Endothelial cell of umbilical vein (primary cell): ENCODE data around the gene FUT2. TPM values are rescaled to one million over a fixed set of nuclear protein-coding genes. Genes with fewer than 3 reads are reported as not detected.

ENCODE experiments used
- BruUV-seq: library from RNA; stranded (reverse); fragments of 400-500 nt; replicated peaks from 2 replicates; lab custom pipeline; 2021; lab: Mats Ljungman, UMichigan
- CTCF ChIA-PET: fragments of 300-600, 350-600 bp; sonication (Branson Sonifier 250); formaldehyde crosslinking; loops from one replicate; lab custom pipeline; 2021; ENCODE audit warnings: antibody characterized with exemption, inconsistent platforms; lab: Charles Lee
- POLR2A ChIA-PET: fragments of 300-600, 350-600 bp; sonication (Branson Sonifier 250); formaldehyde crosslinking; loops from one replicate; lab custom pipeline; 2021; ENCODE audit warnings: antibody characterized with exemption, inconsistent platforms; lab: Charles Lee
- DNase-seq: peaks from one replicate; pipeline ENCODE4 v3.0.0-alpha.2; 2011; ENCODE audit warnings: low read depth, low spot score
- FAIRE-seq: peaks from 2 replicates; lab custom pipeline; 2011; peaks lifted over from hg19 to GRCh38; lab: Jason Lieb, UNC
- H2AFZ ChIP-seq: 2 replicates; pipeline ENCODE4 v1.6.0; 2012; ENCODE audit warnings: low read depth, low read length, control low read depth, inconsistent platforms
- H3K27ac ChIP-seq: 2 replicates; pipeline ENCODE4 v1.5.1; 2011; ENCODE audit warnings: low read depth, mild to moderate bottlenecking, control low read depth, low read length, moderate library complexity; ENCODE audit not compliant: insufficient read depth
- H3K27me3 ChIP-seq, 2 experiments: 2 replicates each; pipeline versions ENCODE4 v1.6.0 to v1.6.1; 2011; ENCODE audit warnings: low read length in 2 of 2, mixed read lengths in 1 of 2; ENCODE audit not compliant: control insufficient read depth in 2 of 2, insufficient read depth in 2 of 2
- H3K36me3 ChIP-seq, 2 experiments: 2 replicates in 1 of 2; 3 replicates in 1 of 2; pipeline ENCODE4 v1.5.1; 2011; ENCODE audit warnings: low read length in 2 of 2, mild to moderate bottlenecking in 1 of 2, moderate library complexity in 1 of 2; ENCODE audit not compliant: control insufficient read depth in 2 of 2, insufficient read depth in 2 of 2; ENCODE audit errors: extremely low read depth in 1 of 2
- H3K4me1 ChIP-seq: 3 replicates; pipeline ENCODE4 v1.5.1; 2011; ENCODE audit warnings: mild to moderate bottlenecking, low read length; ENCODE audit not compliant: control insufficient read depth, insufficient read depth; ENCODE audit errors: extremely low read depth
- H3K4me2 ChIP-seq: 2 replicates; pipeline ENCODE4 v1.6.1; 2011; ENCODE audit warnings: low read length, control low read depth, mixed read lengths; ENCODE audit not compliant: insufficient read depth
- H3K4me3 ChIP-seq, 3 experiments: fragments of 200-600 bp in 1 of 3; sonication (generic), shearing (Covaris generic) in 1 of 3; replicated peaks in 1 of 3; 2 replicates each; pipeline ENCODE4 v1.5.1; 2011 to 2016; ENCODE audit warnings: control low read depth in 3 of 3, low read length in 3 of 3, mild to moderate bottlenecking in 2 of 3, inconsistent platforms in 1 of 3, low read depth in 1 of 3, moderate library complexity in 1 of 3; ENCODE audit not compliant: insufficient read depth in 1 of 3
- H3K79me2 ChIP-seq: 2 replicates; pipeline ENCODE4 v1.6.0; 2012; ENCODE audit warnings: low read length, inconsistent platforms; ENCODE audit not compliant: control insufficient read depth, insufficient read depth
- H3K9ac ChIP-seq: replicated peaks from 2 replicates; pipeline ENCODE3; 2011; ENCODE audit warnings: low read length, control low read depth; ENCODE audit not compliant: insufficient read depth; ENCODE audit errors: extremely low read depth
- H3K9me1 ChIP-seq: replicated peaks from 3 replicates; pipeline ENCODE4 v1.6.0; 2011; ENCODE audit warnings: mild to moderate bottlenecking, low read length; ENCODE audit not compliant: control insufficient read depth, insufficient read depth; ENCODE audit errors: extremely low read depth
- H3K9me3 ChIP-seq: replicated peaks from 2 replicates; pipeline ENCODE4 v1.5.1; 2012; ENCODE audit warnings: low read length, inconsistent platforms; ENCODE audit not compliant: control insufficient read depth, insufficient read depth
- H4K20me1 ChIP-seq: replicated peaks from 2 replicates; pipeline ENCODE3; 2011; ENCODE audit warnings: mild to moderate bottlenecking, low read length; ENCODE audit not compliant: control insufficient read depth, insufficient read depth; ENCODE audit errors: extremely low read depth
- CTCF ChIP-seq, 2 donors: IDR thresholded peaks; 1 replicate in 1 of 2; 2 replicates in 1 of 2; pipeline ENCODE4 v1.5.1; 2011; ENCODE audit warnings: low read length in 2 of 2, mild to moderate bottlenecking in 2 of 2, moderate library complexity in 2 of 2, control low read depth in 1 of 2, inconsistent platforms in 1 of 2, low read depth in 1 of 2; ENCODE audit not compliant: insufficient read depth in 1 of 2; ENCODE audit errors: extremely low read depth in 1 of 2
- EZH2 ChIP-seq: IDR thresholded peaks from 2 replicates; pipeline ENCODE4 v1.6.1; 2012; ENCODE audit warnings: borderline replicate concordance, low read depth, mild to moderate bottlenecking, moderate library complexity, low read length, inconsistent platforms; ENCODE audit not compliant: severe bottlenecking
- GATA2 ChIP-seq: IDR thresholded peaks from 2 replicates; pipeline ENCODE4 v1.7.0; 2011; ENCODE audit warnings: low read depth, mild to moderate bottlenecking, moderate library complexity, mixed read lengths, low read length; ENCODE audit not compliant: insufficient read length, insufficient read depth
- JUN ChIP-seq: IDR thresholded peaks from 2 replicates; pipeline ENCODE4 v1.6.1; 2011; ENCODE audit warnings: borderline replicate concordance, low read depth; ENCODE audit not compliant: insufficient read length, insufficient read depth
- MAX ChIP-seq: IDR thresholded peaks from 2 replicates; pipeline ENCODE4 v1.6.1; 2011; ENCODE audit not compliant: insufficient read depth, insufficient read length
- POLR2A ChIP-seq: IDR thresholded peaks from 2 replicates; pipeline ENCODE4 v1.6.1; 2012; ENCODE audit warnings: low read depth, mild to moderate bottlenecking, control low read depth, low read length
- POLR2AphosphoS5 ChIP-seq: IDR thresholded peaks from 2 replicates; pipeline ENCODE4 v1.6.1; 2012; ENCODE audit warnings: low read depth, mild to moderate bottlenecking, control low read depth, low read length, moderate library complexity; ENCODE audit not compliant: insufficient read depth
- dilution Hi-C: fragments of 300-500 bp; cut with MboI; formaldehyde crosslinking; loops from one replicate; pipeline ENCODE4 v1.15.0; 2019; ENCODE audit warnings: low sequenced_read_pairs; ENCODE audit not compliant: extremely low pct_ligation_motif_present
- intact Hi-C: fragments of 100-400 bp; cut with micrococcal nuclease; formaldehyde crosslinking; loops from one replicate; pipeline ENCODE4 v1.10.0; 2022
- polyA plus RNA-seq, 4 experiments: library from polyadenylated mRNA; depleted of rRNA in 3 of 4; stranded (reverse) in 3 of 4; unstranded in 1 of 4; fragments of >200 nt; gene quantifications; 2 replicates each; pipeline versions ENCODE4 v1.2.1 to v1.2.3, GENCODE V29; 2011 to 2012; ENCODE audit warnings: missing spikeins in 1 of 4
- total RNA-seq: library from RNA; stranded (reverse); gene quantifications from 2 replicates; pipeline ENCODE4 v1.2.3, GENCODE V29; 2021

FUT2 gene
- total and polyA plus RNA-seq, 2 donors (not counting 3 experiments of a cell fraction or from before 2014, with no cell fraction given): not detected

GRCh38 chr19:48668761-48669160 is 27.0 kb upstream of the FUT2 start:
- H3K79me2 ChIP-seq: no peaks in the 10 kb centered on the region
- H3K9me3 ChIP-seq: no peaks in the 10 kb centered on the region
- no peak overlapping the region for H3K9ac ChIP-seq
- CTCF ChIA-PET: no interaction called here
- POLR2A ChIA-PET: no interaction called here
- no peaks in the 10 kb centered on the region for H3K4me1 ChIP-seq
- no peaks in the 10 kb centered on the region for H3K36me3 ChIP-seq
- BruUV-seq: no TSS peak
- no peak for TF ChIP-seq GATA2
- no peak for TF ChIP-seq JUN
- TF ChIP-seq POLR2AphosphoS5: no peak
- TF ChIP-seq MAX: no peak
- H3K27me3 ChIP-seq: no peaks in the 10 kb centered on the region
- intact Hi-C loops (no loop called here), dilution Hi-C loops (no loop called here)
- H3K4me3 ChIP-seq: no peak overlapping the region
- FAIRE-seq: no peak
- H3K9me1 ChIP-seq: no peaks in the 10 kb centered on the region
- no peak overlapping the region for H3K27ac ChIP-seq
- no peak overlapping the region for H2AFZ ChIP-seq
- DNase-seq: no peak
- no peak overlapping the region for H3K4me2 ChIP-seq
- no peaks in the 10 kb centered on the region for H4K20me1 ChIP-seq

- intact Hi-C loops (no loop called here), dilution Hi-C loops (no loop called here)
- no peak for FAIRE-seq
- H3K27me3 ChIP-seq: no peaks in the 10 kb centered on the region
- ChIA-PET POLR2A (interaction anchor here (0.5 kb wide), 1 partner anchor 175 kb away, joined by 3 read pairs; no protein-coding TSS in a partner anchor), CTCF (no interaction called here)
- H3K4me2 ChIP-seq: no peak overlapping the region
- H3K9ac ChIP-seq: no peak overlapping the region
- no peaks in the 10 kb centered on the region for H3K9me1 ChIP-seq
- H3K79me2 ChIP-seq: no peaks in the 10 kb centered on the region
- no peak overlapping the region for H2AFZ ChIP-seq
- H3K4me1 ChIP-seq: no peaks in the 10 kb centered on the region
- BruUV-seq: no TSS peak
- TF ChIP-seq EZH2 (no peak), CTCF (IDR thresholded peaks at IDR 0.05; ENCODE audit: extremely low read depth in 1 of 2, insufficient read depth in 1 of 2, low read depth in 1 of 2, low read length in 2 of 2) (no peak), POLR2A (no peak), MAX (no peak), POLR2AphosphoS5 (no peak), GATA2 (no peak)
- no peak overlapping the region for H3K27ac ChIP-seq
- no peaks in the 10 kb centered on the region for H4K20me1 ChIP-seq
- no peak for DNase-seq
- no peaks in the 10 kb centered on the region for H3K9me3 ChIP-seq
- no peak overlapping the region for H3K4me3 ChIP-seq
- H3K36me3 ChIP-seq: no peaks in the 10 kb centered on the region
These were observed 25.7 kb upstream of the FUT2 start for GRCh38 chr19:48669903-48670668.
